ENCODE results near the gene ASB2. TPM values are rescaled to one million over a fixed set of nuclear protein-coding genes. Genes with fewer than 3 reads are reported as not detected.

Gene ASB2
- polyA plus RNA-seq, 1 experiment, result 1.6 TPM

- Histone ChIP-seq H3K27ac (ENCODE audit: low read depth, low read length) (no peak overlapping the region), H3K4me3 (ENCODE audit: low read depth, low read length) (no peak overlapping the region), H3K27me3 (ENCODE audit: control insufficient read depth, insufficient read depth, low read length) (peaks cover 4% of the 10 kb centered on the region), H3K9me3 (ENCODE audit: control insufficient read depth, insufficient read depth, low read length) (no peaks in the 10 kb centered on the region; the same call in 1 of the 2 replicates)
- no peak for DNase-seq (ENCODE audit: low read depth, low spot score)
- CTCF ChIA-PET, result interaction anchor here (1.1 to 1.3 kb wide), 2 partner anchors 8 to 41 kb away, joined by 4 to 5 read pairs; no protein-coding TSS in a partner anchor
- POLR2A ChIA-PET, result no interaction called here
- TF ChIP-seq CTCF (IDR thresholded peaks at IDR 0.05; ENCODE audit: low read depth, low read length), result no peak
These were observed 77.6 kb downstream of the ASB2 start for GRCh38 chr14:93898731-93899130.

- ChIA-PET POLR2A (no interaction called here), CTCF (interaction anchor here (1.1 to 1.3 kb wide), 3 partner anchors 9 to 244 kb away, joined by 3 to 5 read pairs (median 4); no protein-coding TSS in a partner anchor)
- H3K27me3 ChIP-seq (ENCODE audit: control insufficient read depth, insufficient read depth, low read length), result peaks cover 4% of the 10 kb centered on the region
These were observed 78.2 kb downstream of the ASB2 start for GRCh38 chr14:93898081-93898611.

GRCh38 chr14:93897476-93897845 lies 78.9 kb downstream of the ASB2 start:
- no peak overlapping the region for H3K4me3 ChIP-seq (ENCODE audit: low read depth, low read length)
- ChIA-PET CTCF (interaction anchor here (0.6 to 1.3 kb wide), 4 partner anchors 10 to 1089 kb away, joined by 3 to 5 read pairs (median 4); no protein-coding TSS in a partner anchor), POLR2A (no interaction called here)
- TF ChIP-seq CTCF (IDR thresholded peaks at IDR 0.05; ENCODE audit: low read depth, low read length), result no peak
- DNase-seq (ENCODE audit: low read depth, low spot score), result no peak
- no peaks in the 10 kb centered on the region; the same call in 1 of the 2 replicates for H3K9me3 ChIP-seq (ENCODE audit: control insufficient read depth, insufficient read depth, low read length)
- H3K27me3 ChIP-seq (ENCODE audit: control insufficient read depth, insufficient read depth, low read length), result peaks cover 4% of the 10 kb centered on the region
- no peak overlapping the region for H3K27ac ChIP-seq (ENCODE audit: low read depth, low read length)

More at GRCh38 chr14:93898081-93898611, 78.2 kb downstream of the ASB2 start:
- DNase-seq (ENCODE audit: low read depth, low spot score), result no peak
- TF ChIP-seq CTCF (IDR thresholded peaks at IDR 0.05; ENCODE audit: low read depth, low read length), result no peak
- Histone ChIP-seq H3K4me3 (ENCODE audit: low read depth, low read length) (no peak overlapping the region), H3K27ac (ENCODE audit: low read depth, low read length) (no peak overlapping the region), H3K9me3 (ENCODE audit: control insufficient read depth, insufficient read depth, low read length) (no peaks in the 10 kb centered on the region; the same call in 1 of the 2 replicates)

- no peak for TF ChIP-seq CTCF (IDR thresholded peaks at IDR 0.05; ENCODE audit: low read depth, low read length)
- DNase-seq (ENCODE audit: low read depth, low spot score), result no peak
- ChIA-PET CTCF (interaction anchor here (0.6 to 1.6 kb wide), 6 partner anchors 10 to 682 kb away, joined by 4 to 7 read pairs (median 6); no protein-coding TSS in a partner anchor), POLR2A (no interaction called here)
- Histone ChIP-seq H3K27ac (ENCODE audit: low read depth, low read length) (no peak overlapping the region), H3K4me3 (ENCODE audit: low read depth, low read length) (no peak overlapping the region), H3K9me3 (ENCODE audit: control insufficient read depth, insufficient read depth, low read length) (no peaks in the 10 kb centered on the region; the same call in 1 of the 2 replicates), H3K27me3 (ENCODE audit: control insufficient read depth, insufficient read depth, low read length) (peaks cover 12% of the 10 kb centered on the region)
These were observed 81.3 kb downstream of the ASB2 start for GRCh38 chr14:93895023-93895604.

GRCh38 chr14:93893661-93894261 lies 82.6 kb downstream of the ASB2 start:
- POLR2A ChIA-PET, result no interaction called here
- Histone ChIP-seq H3K27ac (ENCODE audit: low read depth, low read length) (no peak overlapping the region), H3K9me3 (ENCODE audit: control insufficient read depth, insufficient read depth, low read length) (no peaks in the 10 kb centered on the region; the same call in 1 of the 2 replicates), H3K4me3 (ENCODE audit: low read depth, low read length) (no peak overlapping the region), H3K27me3 (ENCODE audit: control insufficient read depth, insufficient read depth, low read length) (peaks cover 23% of the 10 kb centered on the region)
- CTCF ChIA-PET, result interaction anchor here (0.6 to 2.4 kb wide), 12 partner anchors 8 to 243 kb away, joined by 3 to 20 read pairs (median 4); no protein-coding TSS in a partner anchor
- TF ChIP-seq CTCF (IDR thresholded peaks at IDR 0.05; ENCODE audit: low read depth, low read length), result no peak
- no peak for DNase-seq (ENCODE audit: low read depth, low spot score)

All from AG04450 (cell line).